ENCODE data around the gene ACO2. TPM values are rescaled to one million over a fixed set of nuclear protein-coding genes. Genes with fewer than 3 reads are reported as not detected.

ACO2 gene
- total RNA-seq, 1 experiment from 2014 or later = 66.6 TPM

- no peak overlapping the region for H2AK5ac ChIP-seq (ENCODE audit: insufficient read length, low read length)
- no peak overlapping the region for H3K9ac ChIP-seq (ENCODE audit: extremely low read depth, insufficient read length, low read length)
- H4K20me1 ChIP-seq (ENCODE audit: control insufficient read depth, insufficient read depth, insufficient read length) = no peaks in the 10 kb centered on the region
- H4K5ac ChIP-seq (ENCODE audit: insufficient read length, low read depth, low read length) = no peak overlapping the region
- H3K23me2 ChIP-seq (ENCODE audit: insufficient read length, low read depth, low read length, poor library complexity, severe bottlenecking) = no peaks in the 10 kb centered on the region
- no peak overlapping the region for H3K56ac ChIP-seq (ENCODE audit: insufficient read length, low read depth, low read length)
- H3K4me3 Mint-ChIP-seq = no peak overlapping the region
- no peak overlapping the region for H2BK15ac ChIP-seq (ENCODE audit: low read depth, low read length)
- no peak overlapping the region for H3K14ac ChIP-seq (ENCODE audit: insufficient read depth, low read length)
- H2BK5ac ChIP-seq (ENCODE audit: insufficient read length, low read length) = no peak overlapping the region
- peaks cover 2% of the 10 kb centered on the region; the same call in 1 of the 2 replicates for H3K27me3 Mint-ChIP-seq (ENCODE audit: low read depth)
- H2BK20ac ChIP-seq (ENCODE audit: low read depth, low read length, poor library complexity, severe bottlenecking) = no peak overlapping the region
- no peak overlapping the region for H4K8ac ChIP-seq (replicated peaks; ENCODE audit: insufficient read length, low read depth, low read length)
- no peak overlapping the region for H3K18ac ChIP-seq (ENCODE audit: insufficient read length, low read depth, low read length)
- peak overlapping the region in 1 of 3 experiments; percentile 39; a peak in 1 of 7 replicates for H3K27ac Mint-ChIP-seq
- H3K27me3 ChIP-seq (ENCODE audit: insufficient read depth, low read length) = no peaks in the 10 kb centered on the region
- no peaks in the 10 kb centered on the region for H3K79me1 ChIP-seq (ENCODE audit: insufficient read depth, low read depth, low read length, poor library complexity, severe bottlenecking)
- H3K9me3 Mint-ChIP-seq = no peaks in the 10 kb centered on the region
- no peak overlapping the region for H4K91ac ChIP-seq (ENCODE audit: insufficient read length, low read depth, low read length)
- no peak for DNase-seq
- no peaks in the 10 kb centered on the region for H3K9me3 ChIP-seq (ENCODE audit: control insufficient read depth, low read depth, low read length)
- H3K4me1 Mint-ChIP-seq = peaks cover 0 to 4% of the 10 kb centered on the region in 2 experiments; a peak in 2 of 4 replicates
- no peak overlapping the region for H3K23ac ChIP-seq (ENCODE audit: insufficient read length, low read depth, low read length)
- no peak overlapping the region for H3T11ph ChIP-seq (ENCODE audit: low read length)
- H3K27ac ChIP-seq (ENCODE audit: insufficient read length, low read depth, low read length) = no peak overlapping the region
- H3K79me2 ChIP-seq (ENCODE audit: insufficient read depth, low read length) = no peaks in the 10 kb centered on the region
- peaks cover 0 to 18% (median 4%) of the 10 kb centered on the region in 3 experiments; a peak in 4 of 7 replicates for H3K36me3 Mint-ChIP-seq (ENCODE audit: insufficient read depth in 1 of 3, low read depth in 3 of 3)
- no peak overlapping the region for H3K4me2 ChIP-seq (ENCODE audit: insufficient read depth, insufficient read length, low read length)
- 0 out of 2 replicates have a peak, but pooled peaks cover 2% of the 10 kb centered on the region for H3K4me1 ChIP-seq (ENCODE audit: insufficient read depth, low read length)
- no CpG with 5 or more reads among the region's 8 CpGs for WGBS (ENCODE audit: extremely low coverage, insufficient read length, low lambda C conversion rate)
- H2AFZ ChIP-seq (ENCODE audit: low read length) = no peak overlapping the region
- TF ChIP-seq, protein P1, sequence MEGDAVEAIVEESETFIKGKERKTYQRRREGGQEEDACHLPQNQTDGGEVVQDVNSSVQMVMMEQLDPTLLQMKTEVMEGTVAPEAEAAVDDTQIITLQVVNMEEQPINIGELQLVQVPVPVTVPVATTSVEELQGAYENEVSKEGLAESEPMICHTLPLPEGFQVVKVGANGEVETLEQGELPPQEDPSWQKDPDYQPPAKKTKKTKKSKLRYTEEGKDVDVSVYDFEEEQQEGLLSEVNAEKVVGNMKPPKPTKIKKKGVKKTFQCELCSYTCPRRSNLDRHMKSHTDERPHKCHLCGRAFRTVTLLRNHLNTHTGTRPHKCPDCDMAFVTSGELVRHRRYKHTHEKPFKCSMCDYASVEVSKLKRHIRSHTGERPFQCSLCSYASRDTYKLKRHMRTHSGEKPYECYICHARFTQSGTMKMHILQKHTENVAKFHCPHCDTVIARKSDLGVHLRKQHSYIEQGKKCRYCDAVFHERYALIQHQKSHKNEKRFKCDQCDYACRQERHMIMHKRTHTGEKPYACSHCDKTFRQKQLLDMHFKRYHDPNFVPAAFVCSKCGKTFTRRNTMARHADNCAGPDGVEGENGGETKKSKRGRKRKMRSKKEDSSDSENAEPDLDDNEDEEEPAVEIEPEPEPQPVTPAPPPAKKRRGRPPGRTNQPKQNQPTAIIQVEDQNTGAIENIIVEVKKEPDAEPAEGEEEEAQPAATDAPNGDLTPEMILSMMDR (conservative IDR thresholded peaks at IDR 0.05) = no peak
- H2BK120ac ChIP-seq (ENCODE audit: low read depth, low read length, poor library complexity, severe bottlenecking) = no peak overlapping the region
- H3K4ac ChIP-seq (ENCODE audit: low read depth, low read length) = no peak overlapping the region
- H2BK12ac ChIP-seq (ENCODE audit: insufficient read length, low read depth, low read length) = no peak overlapping the region
Measured at GRCh38 chr22:41578114-41578513, 109.2 kb downstream of the ACO2 start.

Other genes starting within 250 kb of the ACO2 start
- gene CHADL, start 228.2 kb upstream of the ACO2 start, total RNA-seq (2021) = 1.3 and 1.6 TPM in 2 replicates
- gene RANGAP1, start 182.9 kb upstream of the ACO2 start, total RNA-seq (2021) = 130 and 139 TPM in 2 replicates
- 67.0 and 69.3 TPM in 2 replicates for gene ZC3H7B, start 167.6 kb upstream of the ACO2 start, total RNA-seq (2021)
- 17.7 and 17.9 TPM in 2 replicates for gene TEF, start 87.2 kb upstream of the ACO2 start, total RNA-seq (2021)
- 75.8 and 78.0 TPM in 2 replicates for gene TOB2, start 22.3 kb upstream of the ACO2 start, total RNA-seq (2021)
- 114 and 128 TPM in 2 replicates for gene PHF5A, start 425 bp upstream of the ACO2 start, total RNA-seq (2021)
- 63.6 and 68.2 TPM in 2 replicates for gene POLR3H, start 75.4 kb downstream of the ACO2 start, total RNA-seq (2021)
- gene CSDC2, start 91.9 kb downstream of the ACO2 start, total RNA-seq (2021) = 1.0 and 1.2 TPM in 2 replicates
- 18.4 and 19.8 TPM in 2 replicates for gene PMM1, start 120.7 kb downstream of the ACO2 start, total RNA-seq (2021)
- 28.3 and 30.2 TPM in 2 replicates for gene DESI1, start 151.9 kb downstream of the ACO2 start, total RNA-seq (2021)
- gene XRCC6, start 152.2 kb downstream of the ACO2 start, total RNA-seq (2021) = 461 and 466 TPM in 2 replicates
- gene SNU13, start 219.8 kb downstream of the ACO2 start, total RNA-seq (2021) = 203 and 204 TPM in 2 replicates
- gene MEI1, start 230.4 kb downstream of the ACO2 start, total RNA-seq (2021) = 0.20 TPM in 1 of 2 replicates, not detected in the other

Measured in H9 (cell line).